SK-N-SH (cell line): ENCODE measurements around the gene ENPEP. TPM values are rescaled to one million over a fixed set of nuclear protein-coding genes. Genes with fewer than 3 reads are reported as not detected.

Source experiments
- CTCF ChIA-PET: fragments of 300-600, 350-600 bp; formaldehyde crosslinking; extraction: SDS; loops from one replicate; lab custom pipeline; 2021; lab: Yijun Ruan, JAX
- POLR2A ChIA-PET: fragments of 350-600 bp; sonication (Branson Sonifier 250); formaldehyde crosslinking; extraction: SDS; loops from one replicate; lab custom pipeline; 2020; ENCODE audit warnings: antibody characterized with exemption, inconsistent platforms; lab: Yijun Ruan, JAX
- DNase-seq: peaks from one replicate; pipeline ENCODE4 v3.0.0; 2012
- H2AFZ ChIP-seq: fragments of 200-600 bp; sonication (generic); 2 replicates; pipeline ENCODE4 v1.8.1; 2016; ENCODE audit warnings: antibody characterized with exemption, mild to moderate bottlenecking, low read depth
- H3F3A ChIP-seq: fragments of 200-600 bp; sonication (generic); replicated peaks from 2 replicates; pipeline ENCODE3; 2016; ENCODE audit warnings: antibody characterized with exemption, mild to moderate bottlenecking; ENCODE audit not compliant: insufficient read depth
- H3K27ac ChIP-seq, 2 experiments: fragments of 200-500 bp in 1 of 2; fragments of 200-600 bp in 1 of 2; sonication (Bioruptor generic) in 1 of 2; sonication (generic), shearing (Covaris generic) in 1 of 2; 2 replicates each; pipeline versions ENCODE4 v1.5.1 to v1.6.1; 2014 to 2016; ENCODE audit warnings: low read depth in 2 of 2, inconsistent platforms in 1 of 2, low read length in 1 of 2, mild to moderate bottlenecking in 1 of 2, mixed read lengths in 1 of 2
- H3K27me3 ChIP-seq: fragments of 200-600 bp; sonication (generic), shearing (Covaris generic); 2 replicates; pipeline ENCODE4 v1.6.1; 2016; ENCODE audit warnings: mixed run types; ENCODE audit not compliant: insufficient read depth
- H3K36me3 ChIP-seq, 2 experiments: fragments of 200-500 bp in 1 of 2; fragments of 200-600 bp in 1 of 2; sonication (Bioruptor generic) in 1 of 2; sonication (generic) in 1 of 2; replicated peaks in 1 of 2; 2 replicates each; pipeline versions ENCODE3 to v1.5.1; 2014 to 2016; ENCODE audit warnings: low read length in 1 of 2, mild to moderate bottlenecking in 1 of 2; ENCODE audit not compliant: insufficient read depth in 2 of 2, control insufficient read depth in 1 of 2
- H3K4me1 ChIP-seq, 2 experiments: fragments of 200-500 bp in 1 of 2; fragments of 200-600 bp in 1 of 2; sonication (Bioruptor generic) in 1 of 2; sonication (generic), shearing (Covaris generic) in 1 of 2; 2 replicates each; pipeline versions ENCODE4 v1.5.1 to v1.6.1; 2014 to 2016; ENCODE audit warnings: low read depth in 1 of 2, low read length in 1 of 2, mixed run types in 1 of 2; ENCODE audit not compliant: insufficient read depth in 2 of 2, control insufficient read depth in 1 of 2
- H3K4me2 ChIP-seq: fragments of 200-600 bp; sonication (generic), shearing (Covaris generic); 2 replicates; pipeline ENCODE4 v1.6.1; 2017; ENCODE audit warnings: mixed run types
- H3K4me3 ChIP-seq, 2 experiments: fragments of 200-500 bp in 1 of 2; fragments of 200-600 bp in 1 of 2; sonication (Bioruptor generic) in 1 of 2; sonication (generic), shearing (Covaris generic) in 1 of 2; 2 replicates each; pipeline versions ENCODE4 v1.5.1 to v1.8.1; 2014 to 2016; ENCODE audit warnings: low read depth in 2 of 2, inconsistent platforms in 1 of 2, low read length in 1 of 2, mild to moderate bottlenecking in 1 of 2, mixed read lengths in 1 of 2, moderate library complexity in 1 of 2
- H3K79me2 ChIP-seq: fragments of 200-600 bp; sonication (generic); 2 replicates; pipeline ENCODE4 v1.8.1; 2017; ENCODE audit warnings: mild to moderate bottlenecking; ENCODE audit not compliant: insufficient read depth
- H3K9ac ChIP-seq: fragments of 200-600 bp; sonication (generic); 2 replicates; pipeline ENCODE4 v1.6.1; 2017; ENCODE audit warnings: mixed run types
- H3K9me2 ChIP-seq: fragments of 200-600 bp; sonication (generic); 2 replicates; pipeline ENCODE4 v1.6.1; 2017; ENCODE audit warnings: mixed run types
- H3K9me3 ChIP-seq: fragments of 200-600 bp; sonication (generic); 2 replicates; pipeline ENCODE4 v1.6.1; 2017; ENCODE audit warnings: mixed run types, mild to moderate bottlenecking, moderate library complexity
- H4K20me1 ChIP-seq: fragments of 200-600 bp; sonication (generic); 2 replicates; pipeline ENCODE4 v1.6.1; 2017; ENCODE audit warnings: mild to moderate bottlenecking, mixed run types; ENCODE audit not compliant: insufficient read depth
- CHD2 ChIP-seq: fragments of 150-350 bp; IDR thresholded peaks from 2 replicates; pipeline ENCODE4 v1.6.1; 2018; ENCODE audit warnings: low read length; ENCODE audit not compliant: partially characterized antibody
- ELF1 ChIP-seq: IDR thresholded peaks from 2 replicates; pipeline ENCODE4 v1.4.0; 2012
- EP300 ChIP-seq, 2 experiments: IDR thresholded peaks; 2 replicates each; pipeline versions ENCODE4 v1.4.0 to v1.6.1; 2012; ENCODE audit warnings: borderline replicate concordance in 1 of 2, low read depth in 1 of 2, low read length in 1 of 2
- FOSL2 ChIP-seq: IDR thresholded peaks from 2 replicates; pipeline ENCODE4 v1.4.0; 2012; ENCODE audit warnings: low read depth, mild to moderate bottlenecking, moderate library complexity, borderline replicate concordance
- FOXM1 ChIP-seq: IDR thresholded peaks from 2 replicates; pipeline ENCODE4 v1.4.0; 2012; ENCODE audit warnings: low read depth, mild to moderate bottlenecking
- GABPA ChIP-seq: IDR thresholded peaks from 2 replicates; pipeline ENCODE4 v1.4.0; 2012; ENCODE audit warnings: low read depth, mild to moderate bottlenecking
- GATA2 ChIP-seq: sonication (generic); formaldehyde crosslinking; IDR thresholded peaks from 2 replicates; pipeline ENCODE4 v1.5.0; 2020; ENCODE audit warnings: mild to moderate bottlenecking, missing genetic modification reagents
- MAX ChIP-seq: IDR thresholded peaks from 2 replicates; pipeline ENCODE4 v1.4.0; 2012; ENCODE audit warnings: low read depth
- MEF2A ChIP-seq: IDR thresholded peaks from 2 replicates; pipeline ENCODE4 v1.4.0; 2012; ENCODE audit warnings: low read depth, borderline replicate concordance
- MXI1 ChIP-seq: IDR thresholded peaks from 2 replicates; pipeline ENCODE4 v1.6.1; 2012; ENCODE audit warnings: mild to moderate bottlenecking, low read depth, low read length, improper control_type of control experiment
- NFIC ChIP-seq: IDR thresholded peaks from 2 replicates; pipeline ENCODE4 v1.4.0; 2012; ENCODE audit warnings: borderline replicate concordance
- RAD21 ChIP-seq: IDR thresholded peaks from 2 replicates; pipeline ENCODE4 v1.6.1; 2012; ENCODE audit warnings: mild to moderate bottlenecking, low read length
- RCOR1 ChIP-seq: fragments of 150-350 bp; IDR thresholded peaks from 2 replicates; pipeline ENCODE4 v1.6.1; 2017; ENCODE audit warnings: antibody characterized with exemption, low read length
- RFX5 ChIP-seq: IDR thresholded peaks from 2 replicates; pipeline ENCODE4 v1.6.1; 2012; ENCODE audit warnings: mild to moderate bottlenecking, improper control_type of control experiment, low read length
- RXRA ChIP-seq: IDR thresholded peaks from 2 replicates; pipeline ENCODE4 v1.4.0; 2012; ENCODE audit warnings: low read depth, mild to moderate bottlenecking, borderline replicate concordance
- SIN3A ChIP-seq: IDR thresholded peaks from 2 replicates; pipeline ENCODE4 v1.6.1; 2012; ENCODE audit warnings: low read depth, mild to moderate bottlenecking, low read length, moderate library complexity, borderline replicate concordance
- TAF1 ChIP-seq: IDR thresholded peaks from 2 replicates; pipeline ENCODE4 v1.6.1; 2012; ENCODE audit warnings: low read depth, mild to moderate bottlenecking, low read length, moderate library complexity, borderline replicate concordance
- TEAD4 ChIP-seq: IDR thresholded peaks from 2 replicates; pipeline ENCODE4 v1.4.0; 2012; ENCODE audit warnings: mild to moderate bottlenecking, borderline replicate concordance; ENCODE audit not compliant: insufficient read depth
- USF1 ChIP-seq: IDR thresholded peaks from 2 replicates; pipeline ENCODE4 v1.4.0; 2012; ENCODE audit warnings: low read depth, borderline replicate concordance
- YY1 ChIP-seq: IDR thresholded peaks from 2 replicates; pipeline ENCODE4 v1.4.0; 2012; ENCODE audit warnings: low read depth, mild to moderate bottlenecking
- WGBS: methylation state at CpG from one replicate; pipeline ENCODE4 v1.1.6; 2017; ENCODE audit warnings: low lambda C conversion rate; 5-methylcytosine and 5-hydroxymethylcytosine counted together
- polyA plus RNA-seq, 3 experiments: library from polyadenylated mRNA; depleted of rRNA; stranded (reverse); fragments of >200 nt; gene quantifications; 2 replicates each; pipeline ENCODE4 v1.2.3, GENCODE V29; 2012
- TF ChIP-seq, protein P1 (sequence below): IDR thresholded peaks from 2 replicates; pipeline ENCODE4 v1.4.0; 2012; ENCODE audit warnings: low read depth, borderline replicate concordance

Gene ENPEP
- polyA plus RNA-seq, 1 of the 3 experiments (the other 2 are of a cell fraction) = 0.16 TPM

DNA sequence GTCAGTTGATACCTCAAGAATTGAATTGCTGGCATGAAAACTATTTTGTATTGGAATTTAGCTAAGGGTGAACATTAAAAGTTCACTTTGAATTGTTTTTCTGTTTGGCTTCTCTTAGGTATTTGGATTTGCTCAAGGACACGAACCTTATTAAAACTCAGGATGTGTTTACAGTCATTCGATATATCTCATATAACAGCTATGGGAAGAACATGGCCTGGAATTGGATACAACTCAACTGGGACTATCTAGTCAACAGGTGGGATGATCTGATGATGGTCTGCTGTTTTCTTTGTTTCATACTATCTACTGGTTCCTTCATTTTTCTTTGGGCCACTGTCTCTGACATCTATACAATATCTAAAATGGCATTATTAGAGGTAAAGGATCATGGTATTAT lies 77.2 kb downstream of the ENPEP start:
- Histone ChIP-seq H3K9me2 (no peaks in the 10 kb centered on the region), H3K4me1 (no peaks in the 10 kb centered on the region), H2AFZ (no peak overlapping the region), H3K4me2 (no peak overlapping the region), H3K4me3 (no peak overlapping the region), H3K36me3 (no peaks in the 10 kb centered on the region), H3K79me2 (no peaks in the 10 kb centered on the region), H3K27ac (no peak overlapping the region), H3F3A (no peaks in the 10 kb centered on the region), H3K9me3 (no peaks in the 10 kb centered on the region), H3K9ac (no peak overlapping the region), H4K20me1 (no peaks in the 10 kb centered on the region), H3K27me3 (no peaks in the 10 kb centered on the region)
- TF ChIP-seq RCOR1 (no peak), MXI1 (no peak), SIN3A (no peak), GATA2 (CRISPR knock-in tag) (no peak), CHD2 (no peak), YY1 (no peak), NFIC (no peak), MAX (no peak)
- TF ChIP-seq, protein P1, sequence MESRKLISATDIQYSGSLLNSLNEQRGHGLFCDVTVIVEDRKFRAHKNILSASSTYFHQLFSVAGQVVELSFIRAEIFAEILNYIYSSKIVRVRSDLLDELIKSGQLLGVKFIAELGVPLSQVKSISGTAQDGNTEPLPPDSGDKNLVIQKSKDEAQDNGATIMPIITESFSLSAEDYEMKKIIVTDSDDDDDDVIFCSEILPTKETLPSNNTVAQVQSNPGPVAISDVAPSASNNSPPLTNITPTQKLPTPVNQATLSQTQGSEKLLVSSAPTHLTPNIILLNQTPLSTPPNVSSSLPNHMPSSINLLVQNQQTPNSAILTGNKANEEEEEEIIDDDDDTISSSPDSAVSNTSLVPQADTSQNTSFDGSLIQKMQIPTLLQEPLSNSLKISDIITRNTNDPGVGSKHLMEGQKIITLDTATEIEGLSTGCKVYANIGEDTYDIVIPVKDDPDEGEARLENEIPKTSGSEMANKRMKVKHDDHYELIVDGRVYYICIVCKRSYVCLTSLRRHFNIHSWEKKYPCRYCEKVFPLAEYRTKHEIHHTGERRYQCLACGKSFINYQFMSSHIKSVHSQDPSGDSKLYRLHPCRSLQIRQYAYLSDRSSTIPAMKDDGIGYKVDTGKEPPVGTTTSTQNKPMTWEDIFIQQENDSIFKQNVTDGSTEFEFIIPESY = no peak
- no peak for DNase-seq
- ChIA-PET CTCF (no interaction called here), POLR2A (no interaction called here)
- 27% methylated on average over 2 of the region's 2 CpGs for WGBS

GRCh38 chr4:110567214-110567613 lies 91.3 kb downstream of the ENPEP start:
- H3F3A ChIP-seq = no peaks in the 10 kb centered on the region
- WGBS = 26% methylated on average over 6 of the region's 6 CpGs
- no peaks in the 10 kb centered on the region for H4K20me1 ChIP-seq
- H3K9ac ChIP-seq = no peak overlapping the region
- no peaks in the 10 kb centered on the region for H3K27me3 ChIP-seq
- no peaks in the 10 kb centered on the region for H3K36me3 ChIP-seq
- ChIA-PET POLR2A (no interaction called here), CTCF (no interaction called here)
- no peak overlapping the region for H3K4me2 ChIP-seq
- no peak overlapping the region for H3K27ac ChIP-seq
- H3K9me3 ChIP-seq = no peaks in the 10 kb centered on the region
- no peaks in the 10 kb centered on the region for H3K4me1 ChIP-seq
- no peak overlapping the region for H2AFZ ChIP-seq
- TF ChIP-seq RCOR1 (no peak), TEAD4 (no peak), FOXM1 (no peak), RXRA (no peak), RFX5 (no peak), GABPA (no peak), CHD2 (no peak), EP300 (IDR thresholded peaks at IDR 0.05; ENCODE audit: borderline replicate concordance in 1 of 2, low read depth in 1 of 2, low read length in 1 of 2) (no peak), MEF2A (no peak), FOSL2 (no peak), ELF1 (no peak), TAF1 (no peak), USF1 (no peak), RAD21 (no peak), MAX (no peak), SIN3A (no peak)
- TF ChIP-seq, protein P1 = no peak
- H3K4me3 ChIP-seq = no peak overlapping the region
- no peaks in the 10 kb centered on the region for H3K79me2 ChIP-seq
- H3K9me2 ChIP-seq = no peaks in the 10 kb centered on the region
- DNase-seq = no peak
